SU-DHL-6 (cell line): ENCODE data around the gene ACTC1.

Source experiments
- CTCF ChIP-seq: fragments of 200-600 bp; sonication (generic); IDR thresholded peaks from one replicate; pipeline ENCODE4 v1.5.1; 2017; ENCODE audit warnings: antibody characterized with exemption, mild to moderate bottlenecking, low read length, moderate library complexity; ENCODE audit not compliant: insufficient read depth, poor library complexity, severe bottlenecking
- EZH2phosphoT487 ChIP-seq: fragments of 200-600 bp; sonication (generic), shearing (Covaris generic); conservative IDR thresholded peaks from 2 replicates; pipeline ENCODE4 v1.6.1; 2018; ENCODE audit warnings: mild to moderate bottlenecking, antibody characterized with exemption, low read length, moderate library complexity, mixed read lengths

- TF ChIP-seq CTCF (no peak), EZH2phosphoT487 (no peak)
Measured at GRCh38 chr15:34749691-34750090, 45.7 kb downstream of the ACTC1 start.
